Activated gamma-delta T cell (primary cell): ENCODE measurements around the gene KLHL35.
"Not testable (repeated sequence)": the region's sequence is repeated elsewhere in the genome, so short reads cannot be mapped to it uniquely, and the experiment has no call there.

Experiments used
- DNase-seq: peaks from one replicate; lab custom pipeline; 2025; lab: John Stamatoyannopoulos, UW

KLHL35 gene

GRCh38 chr11:75388386-75389275 is 44.4 kb downstream of the KLHL35 start:
- DNase-seq: no peak

- no peak for DNase-seq
These were observed 45.2 kb downstream of the KLHL35 start for GRCh38 chr11:75387736-75388294.

DNA sequence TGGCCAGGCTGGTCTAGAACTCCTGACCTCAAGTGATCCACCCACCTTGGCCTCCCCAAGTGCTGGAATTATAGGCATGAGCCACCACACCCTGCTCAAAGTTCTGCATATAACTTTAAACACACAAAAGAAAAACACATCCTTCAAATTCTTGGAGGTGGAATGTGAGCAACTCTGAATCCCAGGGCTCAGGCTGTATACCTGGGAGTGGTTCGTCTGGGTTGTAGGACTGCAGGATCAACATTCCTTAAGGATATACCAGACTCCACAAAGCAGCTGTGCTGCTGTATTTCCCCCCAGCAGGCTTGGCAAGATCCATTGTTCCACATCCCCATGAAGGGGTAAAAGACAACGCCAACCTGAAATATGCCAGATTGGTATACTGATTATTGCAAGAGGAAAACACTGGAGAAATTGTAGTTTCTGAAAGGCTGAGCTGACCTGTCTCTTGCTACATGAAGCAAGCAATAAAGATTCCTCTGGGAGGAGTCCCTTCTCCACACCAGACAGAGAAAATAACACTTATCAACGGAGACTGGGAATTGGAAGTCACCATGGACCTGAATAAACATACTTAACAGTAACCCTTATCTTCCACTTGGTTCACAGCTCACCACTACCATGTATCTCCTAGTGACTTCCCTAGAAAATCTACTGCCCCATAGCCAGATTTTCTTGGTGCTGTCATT is 45.9 kb downstream of the KLHL35 start:
- DNase-seq: no peak

- DNase-seq: peak; percentile 49
These were observed 48.4 kb downstream of the KLHL35 start for GRCh38 chr11:75384438-75385080.

DNA sequence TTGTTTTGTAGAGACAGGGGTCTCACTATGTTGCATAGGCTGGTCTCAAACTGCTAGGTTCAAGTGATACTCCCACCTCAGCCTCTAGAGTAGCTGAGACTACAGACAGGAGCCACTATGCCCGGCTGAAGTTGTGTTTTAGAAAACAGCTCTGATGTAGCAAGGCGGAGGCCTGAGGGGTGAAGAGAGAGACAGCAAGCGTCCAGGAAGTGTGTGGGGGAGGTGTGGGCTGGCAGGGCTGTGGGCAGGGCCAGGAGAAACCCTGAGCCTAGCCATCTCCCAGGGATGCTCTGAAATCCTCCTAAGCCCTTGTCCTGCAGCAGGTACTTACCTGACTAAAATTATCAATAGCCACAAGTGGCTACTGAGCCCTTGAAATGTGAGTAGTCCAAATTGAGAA is 49.8 kb downstream of the KLHL35 start:
- DNase-seq: no peak

GRCh38 chr11:75380716-75381420 is 52.1 kb downstream of the KLHL35 start:
- DNase-seq: no peak

DNA sequence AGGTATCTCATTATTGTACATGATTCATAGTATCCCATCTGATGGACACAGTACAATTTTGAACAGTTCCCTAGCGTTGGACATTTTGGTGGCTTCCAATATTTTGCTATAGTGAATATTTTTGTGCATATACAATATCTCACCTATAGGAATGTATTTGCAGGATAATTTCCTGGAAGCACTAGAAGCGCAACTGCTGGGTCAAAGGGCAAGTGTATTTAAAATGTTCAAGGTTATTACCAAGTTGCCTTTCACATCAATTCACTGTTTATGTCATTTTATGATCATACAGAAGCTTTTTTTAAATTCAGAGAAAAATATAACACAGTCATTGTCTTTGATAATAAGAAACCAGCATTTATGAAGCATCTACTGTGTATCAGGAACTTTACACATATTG is 52.8 kb downstream of the KLHL35 start:
- no peak for DNase-seq

DNA sequence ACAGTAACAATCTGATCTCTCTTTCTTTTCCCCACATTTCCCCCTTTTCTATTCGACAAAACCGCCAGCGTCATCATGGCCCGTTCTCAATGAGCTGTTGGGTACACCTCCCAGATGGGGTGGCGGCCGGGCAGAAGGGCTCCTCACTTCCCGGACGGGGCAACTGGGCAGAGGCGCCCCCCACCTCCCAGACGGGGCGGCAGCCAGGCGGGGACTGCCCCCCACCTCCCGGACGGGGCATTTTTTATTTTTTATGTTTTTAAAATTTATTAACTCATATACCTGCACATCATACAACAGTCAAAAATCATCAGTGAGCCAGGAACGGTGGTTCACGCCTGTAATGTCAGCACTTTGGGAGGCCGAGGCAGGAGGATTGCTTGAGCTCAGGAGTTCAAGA is 54.2 kb downstream of the KLHL35 start:
- not testable (repeated sequence) for DNase-seq

- no peak for DNase-seq
These were observed 56.8 kb downstream of the KLHL35 start for GRCh38 chr11:75376175-75376574.

- no peak for DNase-seq
These were observed 57.4 kb downstream of the KLHL35 start for GRCh38 chr11:75375626-75376025.

DNA sequence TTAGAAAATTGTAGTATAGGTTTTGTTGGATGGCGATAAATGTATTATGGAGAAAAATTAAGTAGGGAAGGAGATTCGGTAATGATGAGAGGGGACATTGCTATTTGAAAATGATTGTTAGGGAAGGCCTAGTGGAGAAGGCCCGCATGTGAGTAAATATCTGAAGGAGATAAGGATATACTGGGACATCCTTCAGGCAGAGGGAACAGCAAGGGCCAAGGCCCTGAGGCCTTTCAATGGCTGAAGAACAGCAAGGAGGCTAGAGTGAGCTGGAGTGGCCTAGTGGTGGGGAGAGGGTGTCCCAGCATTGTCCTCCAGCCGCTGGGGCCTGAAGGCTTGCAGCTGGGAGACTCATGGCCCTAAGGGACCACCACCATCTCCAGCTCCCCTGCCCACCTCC is 58.4 kb downstream of the KLHL35 start:
- no peak for DNase-seq

DNA sequence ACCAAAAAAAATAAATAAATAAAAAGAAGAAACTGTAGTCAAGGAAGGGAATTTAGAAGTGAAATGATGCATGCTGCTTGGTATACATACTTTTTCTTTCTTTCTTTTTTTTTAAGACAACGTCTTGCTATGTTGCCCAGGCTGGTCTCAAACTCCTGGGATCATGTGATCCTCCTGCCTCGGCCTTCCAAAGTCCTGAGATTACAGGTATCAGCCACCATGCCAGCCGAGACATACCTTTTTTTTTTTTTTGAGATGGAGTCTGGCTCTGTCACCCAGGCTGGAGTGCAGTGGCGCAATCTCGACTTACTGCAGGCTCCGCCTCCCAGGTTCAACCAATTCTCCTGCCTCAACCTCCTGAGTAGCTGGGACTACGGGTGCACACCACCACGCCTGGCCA is 59.8 kb downstream of the KLHL35 start:
- no peak for DNase-seq
